Activated CD8-positive, alpha-beta memory T cell treated with anti-CD3 and anti-CD28 coated beads for 24 hours (primary cell): ENCODE measurements around the gene COL4A4.
"Not testable (repeated sequence)": the region's sequence is repeated elsewhere in the genome, so short reads cannot be mapped to it uniquely, and the experiment has no call there.

Experiments
- DNase-seq: peaks from one replicate; pipeline ENCODE4 v3.0.0-alpha.2; 2020

Gene COL4A4

DNA sequence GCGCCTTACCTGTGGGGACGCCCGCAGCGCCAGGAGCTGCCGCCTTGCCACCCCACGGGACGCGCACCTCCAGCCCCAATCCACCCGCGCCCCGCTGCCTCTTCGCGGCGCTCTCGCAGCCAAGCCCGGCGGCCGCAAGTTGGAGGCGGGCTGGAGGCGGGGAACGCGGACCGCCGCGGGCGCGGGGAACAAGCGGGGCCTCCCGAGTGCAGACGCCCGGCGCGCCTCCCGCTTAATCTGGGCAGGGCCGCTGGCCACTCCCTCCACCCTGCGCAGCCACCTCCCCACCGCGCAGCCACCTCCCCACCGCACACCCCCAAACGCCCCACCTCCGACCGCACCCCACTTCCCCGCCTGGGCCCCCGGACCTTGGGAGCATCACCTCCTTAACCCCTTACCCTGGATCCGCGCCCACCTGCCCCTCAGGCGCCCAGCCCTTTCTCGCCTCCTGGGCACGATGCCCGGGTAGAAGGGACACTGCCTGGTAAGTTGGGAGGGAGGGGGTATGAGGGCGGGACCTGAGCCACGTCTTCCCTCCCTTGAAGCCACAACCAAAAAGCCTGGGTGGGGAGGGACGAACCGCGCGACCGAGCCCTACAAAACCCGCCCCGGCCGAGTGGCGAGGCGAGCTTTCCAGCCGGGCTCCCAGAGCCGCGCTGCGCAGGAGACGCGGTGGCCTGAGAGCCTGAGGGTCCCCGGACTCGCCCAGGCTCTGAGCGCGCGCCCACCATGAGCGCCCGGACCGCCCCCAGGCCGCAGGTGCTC lies at the start of gene COL4A4, which contains the start of gene COL4A3:
Gene COL4A4, minus strand, starts transcription at position 208 of the 765 bp plus-strand sequence. CDS start 16,722 bp downstream, outside the sequence.
Gene COL4A3, plus strand, starts transcription at position 627 of the 765 bp plus-strand sequence. Its CDS starts 103 bp downstream, at position 730.
- DNase-seq, result peak; percentile 56

DNA sequence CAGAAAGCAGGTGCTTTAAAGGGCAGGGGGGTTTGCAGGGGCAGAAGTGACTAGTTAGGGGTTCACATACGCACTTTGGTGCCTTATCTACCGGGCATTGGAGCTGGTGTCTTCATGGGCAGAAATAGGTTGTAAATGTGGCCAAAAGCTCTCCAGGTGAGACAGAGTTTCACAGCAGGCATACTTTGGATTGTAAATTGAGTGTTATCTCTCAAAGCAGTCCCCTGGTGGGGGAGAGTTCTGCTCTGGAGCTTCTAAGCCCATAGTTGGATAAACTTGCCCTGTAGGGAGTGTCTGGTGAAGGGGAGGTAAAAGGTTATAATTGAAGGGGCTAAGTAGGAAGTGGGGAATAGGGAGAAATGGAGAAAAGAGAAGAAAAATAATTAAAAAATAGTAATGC lies 43.6 kb upstream of the COL4A4 start:
- no peak for DNase-seq

DNA sequence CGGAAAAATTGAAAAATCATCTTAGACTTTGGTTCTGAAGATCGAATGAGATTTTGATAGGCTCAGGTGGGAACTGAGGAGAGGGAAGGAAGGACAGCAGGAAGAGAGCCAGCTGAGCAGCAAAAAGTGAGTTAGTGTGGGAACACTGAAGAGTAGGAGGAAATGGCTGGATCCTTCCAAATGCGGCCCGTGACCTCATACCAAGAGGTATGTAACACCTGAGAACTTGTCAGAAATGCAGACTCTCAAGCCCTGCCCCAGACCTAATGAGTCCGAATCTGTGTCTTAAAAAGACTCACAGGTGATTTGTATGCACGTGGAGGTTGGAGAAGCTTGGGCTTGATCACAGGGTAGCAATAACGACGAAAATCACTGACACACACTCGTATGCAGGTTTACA lies 42.4 kb upstream of the COL4A4 start:
- no peak for DNase-seq

DNA sequence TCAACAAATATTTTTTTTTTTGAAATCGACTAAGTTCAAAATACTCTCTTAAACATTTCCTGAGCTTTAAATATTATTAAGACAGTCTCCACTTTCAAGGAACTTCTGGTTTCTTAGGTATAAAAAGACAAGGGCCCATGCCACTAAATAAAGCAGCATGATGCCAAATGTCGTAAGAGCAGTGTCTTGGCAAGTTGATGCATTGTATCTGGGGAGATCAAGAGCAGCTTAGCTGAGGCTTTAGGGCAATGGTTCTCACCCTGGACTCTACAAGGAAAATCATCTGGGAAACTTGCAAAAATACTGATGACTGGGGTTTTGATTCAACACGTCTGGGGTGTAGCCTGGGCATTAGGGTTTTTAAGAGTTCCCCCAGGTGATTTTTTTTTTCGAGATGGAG lies 41.7 kb upstream of the COL4A4 start:
- DNase-seq, result no peak

- no peak for DNase-seq
Observed at GRCh38 chr2:227204452-227204851, 40.4 kb upstream of the COL4A4 start.

DNA sequence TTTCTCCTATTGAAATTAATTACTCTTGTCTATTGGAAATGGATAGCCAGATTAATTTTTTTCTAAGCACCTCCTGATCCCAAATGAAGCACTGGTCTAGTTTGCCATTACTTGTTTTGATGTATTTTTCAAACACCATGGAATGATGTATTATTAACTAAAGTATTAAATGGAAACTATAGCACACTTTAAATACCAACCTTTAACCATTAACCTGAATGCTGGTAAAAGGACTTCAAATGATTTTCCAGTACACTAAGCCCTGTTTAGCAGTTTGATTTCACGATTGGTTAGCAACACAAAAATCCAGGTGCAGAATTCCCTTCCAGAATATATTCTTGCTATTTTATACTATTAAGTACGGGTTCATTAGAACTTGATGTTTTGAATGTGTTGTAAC lies 37.8 kb upstream of the COL4A4 start:
- DNase-seq, result no peak

- no peak for DNase-seq
Observed at GRCh38 chr2:227198866-227199265, 34.9 kb upstream of the COL4A4 start.

DNA sequence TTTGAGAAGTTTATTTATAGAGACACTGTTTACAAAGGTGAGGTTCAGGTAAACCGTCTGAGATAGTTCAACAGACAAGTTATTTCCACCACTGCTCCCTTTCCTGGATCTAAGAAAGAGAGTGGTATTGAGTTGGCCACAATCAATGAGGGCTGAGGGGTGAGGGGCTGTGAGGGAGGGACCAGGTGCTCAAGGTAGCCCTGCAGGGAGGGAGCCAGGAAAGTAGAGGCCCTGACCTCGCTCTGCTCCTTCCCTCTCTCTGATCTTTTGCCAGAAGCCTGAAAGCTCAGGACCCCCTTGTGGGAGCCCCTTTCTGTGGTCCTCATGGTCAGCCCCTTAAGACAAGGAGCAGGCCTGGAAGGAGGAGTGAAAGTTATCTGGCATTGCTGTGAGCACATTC lies 30.2 kb upstream of the COL4A4 start:
- DNase-seq, result no peak

GRCh38 chr2:227192491-227192890 lies 28.5 kb upstream of the COL4A4 start:
- no peak for DNase-seq

DNA sequence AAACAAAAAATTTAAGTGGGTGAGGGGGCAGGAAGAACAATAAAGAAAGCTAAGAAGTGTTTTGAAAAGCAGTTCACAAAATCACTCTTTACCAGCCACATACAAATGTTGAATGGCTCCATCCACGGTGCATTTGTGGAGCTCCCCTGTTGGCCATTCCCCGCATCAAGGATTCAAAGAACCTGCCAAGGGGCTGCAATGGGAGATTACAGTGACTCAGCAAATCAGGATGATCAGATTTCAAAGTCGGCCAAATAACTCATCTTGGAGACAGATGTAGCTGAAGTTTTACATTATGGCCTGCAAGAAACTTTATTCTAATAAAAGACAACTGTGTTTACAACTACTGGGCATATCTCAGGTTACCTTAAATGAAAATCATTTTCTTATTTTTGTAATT lies 27.4 kb upstream of the COL4A4 start:
- DNase-seq, result no peak

GRCh38 chr2:227188292-227188691 lies 24.3 kb upstream of the COL4A4 start:
- no peak for DNase-seq

DNA sequence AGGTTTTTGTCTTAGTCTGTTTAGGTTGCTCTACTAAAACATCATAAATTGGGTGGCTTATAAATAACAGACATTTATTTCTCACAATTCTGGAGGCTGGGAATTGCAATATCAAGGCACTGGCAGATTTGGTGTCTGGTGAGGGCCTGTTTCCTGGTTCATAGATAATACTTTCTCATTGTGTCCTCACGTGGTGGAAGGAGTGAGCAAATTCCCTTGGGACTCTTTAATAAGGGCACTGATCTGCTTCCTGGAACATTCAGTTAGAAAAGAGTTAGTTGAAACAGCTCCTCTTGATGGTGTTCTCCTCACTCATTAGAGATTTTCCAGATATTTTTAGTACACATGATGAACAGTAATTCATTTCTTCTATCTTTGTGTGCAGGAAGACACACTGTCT lies 22.7 kb upstream of the COL4A4 start:
- DNase-seq, result no peak

DNA sequence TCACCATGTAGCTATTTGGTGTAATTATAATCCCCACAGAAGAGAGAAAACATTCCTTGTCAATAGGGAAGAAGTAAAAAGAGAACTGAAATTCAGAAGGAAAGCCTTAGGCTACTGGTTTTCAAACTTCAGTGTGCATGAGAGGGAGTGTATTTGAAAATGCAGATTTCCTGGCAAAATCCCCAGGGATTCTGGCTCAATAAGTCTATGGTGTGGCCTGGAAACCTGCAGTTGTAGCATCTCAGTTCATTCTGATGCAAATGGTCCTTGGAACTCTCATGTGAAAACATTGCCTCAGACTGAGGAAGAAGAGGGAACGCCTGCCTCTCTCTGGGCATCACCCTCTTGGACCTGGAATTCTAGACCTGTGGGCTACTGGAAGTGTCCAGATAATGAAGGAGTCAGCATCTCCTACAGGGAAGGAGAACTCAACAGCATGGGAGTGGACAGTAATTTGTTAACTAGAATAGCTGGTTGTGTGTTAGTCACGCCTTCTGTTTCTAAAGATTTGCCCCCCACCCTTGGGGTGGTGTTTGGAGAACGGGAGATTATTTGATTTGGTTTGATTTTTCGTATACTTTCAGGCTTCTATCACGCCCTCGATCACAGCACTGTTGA lies 21.7 kb upstream of the COL4A4 start:
- no peak for DNase-seq

- DNase-seq, result no peak
Observed at GRCh38 chr2:227183657-227184367, 19.8 kb upstream of the COL4A4 start.

GRCh38 chr2:227182765-227183164 lies 18.8 kb upstream of the COL4A4 start:
- no peak for DNase-seq

DNA sequence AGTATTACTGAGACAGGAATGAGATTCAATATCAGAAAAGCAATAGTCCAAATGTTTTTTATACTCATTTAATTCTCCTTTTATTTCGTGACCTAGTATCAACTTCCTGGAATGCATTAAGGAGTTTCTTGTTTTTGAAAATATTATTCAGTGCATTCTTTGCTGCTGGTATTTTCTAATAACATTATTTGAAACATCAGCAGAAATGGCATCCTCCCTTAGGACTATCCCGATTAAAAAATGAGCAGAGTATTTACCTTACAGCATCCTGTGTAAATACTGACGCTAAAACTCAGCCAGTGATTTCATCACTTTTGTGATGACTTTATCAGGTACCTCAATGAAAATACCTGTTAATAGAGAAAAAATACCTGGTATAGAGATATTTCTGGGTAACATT lies 16.8 kb upstream of the COL4A4 start:
- DNase-seq, result no peak

- no peak for DNase-seq
Observed at GRCh38 chr2:227179988-227180685, 16.1 kb upstream of the COL4A4 start.

DNA sequence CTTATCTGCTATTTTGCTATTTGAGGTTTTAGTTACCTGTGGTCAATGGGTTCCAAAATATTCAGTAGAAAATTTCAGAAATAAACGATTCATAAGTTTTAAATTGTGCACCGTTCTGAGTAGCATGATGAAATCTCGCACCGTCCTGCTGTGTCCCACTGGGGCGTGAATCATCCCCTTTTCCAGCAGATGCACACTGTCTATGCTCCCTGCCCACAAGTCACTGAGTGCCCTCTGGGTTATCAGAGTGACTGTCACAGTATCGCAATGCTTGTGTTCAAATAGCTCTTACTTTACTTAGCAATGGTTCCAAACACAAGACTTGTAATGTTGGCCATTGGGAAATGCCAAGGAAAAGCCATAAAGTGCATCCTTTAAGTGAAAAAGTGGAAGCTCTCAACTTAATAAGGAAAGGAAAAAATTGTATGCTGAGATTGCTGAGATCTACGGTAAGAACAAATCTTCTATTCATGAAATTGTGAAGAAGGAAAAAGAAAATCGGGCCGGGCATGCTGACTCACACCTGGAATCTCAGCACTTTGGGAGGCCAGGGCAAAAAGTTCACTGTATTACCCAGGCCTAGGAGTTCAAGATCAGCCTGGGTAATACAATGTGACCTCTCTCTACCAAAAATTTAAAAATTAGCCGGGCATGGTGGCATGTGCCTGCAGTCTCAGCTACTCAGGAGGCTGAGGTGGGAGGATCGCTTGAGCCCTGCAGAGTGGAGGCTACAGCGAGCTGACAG lies 13.8 kb upstream of the COL4A4 start:
- DNase-seq, result no peak

DNA sequence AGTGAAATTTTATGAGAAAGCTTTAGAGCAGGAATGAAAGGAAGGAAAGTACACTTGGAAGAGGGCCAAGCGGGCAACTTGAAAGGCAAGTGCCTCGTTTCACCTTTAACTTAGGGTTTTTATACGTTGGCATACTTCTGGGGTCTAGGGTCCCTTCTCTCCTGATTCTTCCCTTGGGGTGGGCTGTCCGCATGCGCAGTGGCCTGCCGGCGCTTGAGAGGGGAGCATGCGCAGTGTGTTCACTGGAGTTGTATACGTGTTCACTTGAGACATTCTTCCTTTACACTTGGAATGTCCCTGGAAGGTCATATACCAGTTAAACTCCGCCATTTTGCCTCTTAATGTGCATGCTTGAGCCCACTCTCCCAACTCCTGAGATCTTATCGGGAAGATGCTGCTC lies 7.8 kb upstream of the COL4A4 start:
- DNase-seq, result not testable (repeated sequence)

DNA sequence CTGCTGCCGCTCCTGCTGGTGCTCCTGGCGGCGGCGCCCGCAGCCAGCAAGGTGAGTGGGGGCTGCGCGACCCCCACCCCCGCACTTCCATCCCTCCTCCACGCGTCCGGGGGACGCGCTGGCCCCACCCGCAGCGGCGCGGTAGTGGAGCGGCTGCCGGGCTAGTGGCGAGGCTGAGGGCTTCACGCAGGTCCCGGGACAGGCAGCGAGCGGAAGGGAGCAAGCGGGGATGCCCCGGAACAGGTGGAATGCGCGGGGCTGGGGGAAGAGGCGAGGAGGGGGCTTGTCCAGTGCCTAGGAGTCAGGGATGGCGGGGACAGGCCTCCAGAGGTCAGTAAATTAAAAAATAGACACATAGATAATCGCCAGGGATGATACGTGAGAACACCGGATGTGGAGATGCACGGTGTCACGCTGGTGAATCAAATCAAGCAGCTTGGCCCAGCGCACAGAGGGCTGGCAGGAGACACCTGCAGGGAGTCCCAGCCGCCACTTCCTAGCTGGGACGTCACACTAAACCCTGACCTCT lies 822 bp upstream of the COL4A4 start:
- DNase-seq, result no peak

- DNase-seq, result peak; percentile 56
Observed at GRCh38 chr2:227163485-227163997, 464 bp downstream of the COL4A4 start.

DNA sequence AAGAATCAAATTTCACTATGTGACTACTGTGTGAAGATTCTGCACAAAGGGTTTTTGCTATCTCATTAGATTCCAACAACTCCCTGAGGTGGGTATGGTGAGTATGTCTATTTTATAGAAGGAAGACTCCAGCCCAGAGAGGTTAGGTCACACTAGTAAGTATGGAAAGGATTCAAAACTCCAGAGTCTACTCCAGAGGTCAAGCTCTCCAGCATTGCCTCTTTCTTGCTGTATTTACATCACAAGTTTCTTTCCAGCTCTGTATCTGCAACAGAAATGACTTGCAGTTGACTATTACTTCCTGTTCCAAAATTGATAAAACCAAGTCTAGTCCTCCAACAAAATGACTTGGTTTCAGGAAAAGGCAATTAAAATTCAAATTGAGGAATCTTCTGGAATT lies 2.1 kb downstream of the COL4A4 start:
- DNase-seq, result no peak
